ENCODE data around the gene ACTR8.

DNA sequence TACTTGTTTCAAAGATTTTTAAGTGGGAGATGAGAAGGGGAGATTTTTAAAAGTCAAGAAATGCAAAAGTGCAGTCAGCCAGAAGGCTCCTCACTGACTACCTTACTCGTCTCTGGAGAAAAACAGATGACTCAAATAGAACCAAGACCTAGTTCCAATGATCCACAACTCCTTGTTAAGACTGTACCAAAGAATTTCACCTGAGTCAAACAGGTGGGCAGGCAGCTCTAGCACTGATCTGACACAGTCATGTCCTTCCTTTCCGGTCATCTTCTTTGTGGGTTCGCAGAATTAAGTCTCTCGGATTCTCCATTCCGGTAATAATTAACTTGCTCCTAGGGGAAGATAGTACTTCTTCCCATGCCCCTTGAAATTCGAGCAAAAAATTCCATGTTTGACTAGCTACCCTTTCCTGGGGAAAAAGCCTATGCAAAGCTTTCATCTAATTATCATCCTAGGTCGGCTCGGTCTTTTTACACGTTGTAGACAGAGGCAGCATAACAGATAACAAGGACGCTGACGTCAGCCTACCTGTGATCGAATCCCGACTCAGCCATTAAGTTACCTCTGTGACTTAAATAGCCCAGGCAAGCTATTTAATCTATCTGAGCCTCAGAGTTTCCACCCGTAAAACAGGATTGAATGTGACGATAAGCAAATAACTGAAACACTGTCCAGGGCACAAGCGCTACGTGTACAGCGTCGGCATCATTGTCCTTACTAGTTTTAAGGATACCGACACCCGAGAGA lies 8.9 kb upstream of the ACTR8 start:
- TF ChIP-seq, protein P1, sequence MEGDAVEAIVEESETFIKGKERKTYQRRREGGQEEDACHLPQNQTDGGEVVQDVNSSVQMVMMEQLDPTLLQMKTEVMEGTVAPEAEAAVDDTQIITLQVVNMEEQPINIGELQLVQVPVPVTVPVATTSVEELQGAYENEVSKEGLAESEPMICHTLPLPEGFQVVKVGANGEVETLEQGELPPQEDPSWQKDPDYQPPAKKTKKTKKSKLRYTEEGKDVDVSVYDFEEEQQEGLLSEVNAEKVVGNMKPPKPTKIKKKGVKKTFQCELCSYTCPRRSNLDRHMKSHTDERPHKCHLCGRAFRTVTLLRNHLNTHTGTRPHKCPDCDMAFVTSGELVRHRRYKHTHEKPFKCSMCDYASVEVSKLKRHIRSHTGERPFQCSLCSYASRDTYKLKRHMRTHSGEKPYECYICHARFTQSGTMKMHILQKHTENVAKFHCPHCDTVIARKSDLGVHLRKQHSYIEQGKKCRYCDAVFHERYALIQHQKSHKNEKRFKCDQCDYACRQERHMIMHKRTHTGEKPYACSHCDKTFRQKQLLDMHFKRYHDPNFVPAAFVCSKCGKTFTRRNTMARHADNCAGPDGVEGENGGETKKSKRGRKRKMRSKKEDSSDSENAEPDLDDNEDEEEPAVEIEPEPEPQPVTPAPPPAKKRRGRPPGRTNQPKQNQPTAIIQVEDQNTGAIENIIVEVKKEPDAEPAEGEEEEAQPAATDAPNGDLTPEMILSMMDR (IDR thresholded peaks at IDR 0.05; ENCODE audit: low read depth, low read length, poor library complexity, severe bottlenecking), result no peak
- no peak for TF ChIP-seq EZH2phosphoT487 (IDR thresholded peaks at IDR 0.05; ENCODE audit: borderline replicate concordance, low read length)
